ENCODE results near the gene VAPA.

VAPA gene

DNA sequence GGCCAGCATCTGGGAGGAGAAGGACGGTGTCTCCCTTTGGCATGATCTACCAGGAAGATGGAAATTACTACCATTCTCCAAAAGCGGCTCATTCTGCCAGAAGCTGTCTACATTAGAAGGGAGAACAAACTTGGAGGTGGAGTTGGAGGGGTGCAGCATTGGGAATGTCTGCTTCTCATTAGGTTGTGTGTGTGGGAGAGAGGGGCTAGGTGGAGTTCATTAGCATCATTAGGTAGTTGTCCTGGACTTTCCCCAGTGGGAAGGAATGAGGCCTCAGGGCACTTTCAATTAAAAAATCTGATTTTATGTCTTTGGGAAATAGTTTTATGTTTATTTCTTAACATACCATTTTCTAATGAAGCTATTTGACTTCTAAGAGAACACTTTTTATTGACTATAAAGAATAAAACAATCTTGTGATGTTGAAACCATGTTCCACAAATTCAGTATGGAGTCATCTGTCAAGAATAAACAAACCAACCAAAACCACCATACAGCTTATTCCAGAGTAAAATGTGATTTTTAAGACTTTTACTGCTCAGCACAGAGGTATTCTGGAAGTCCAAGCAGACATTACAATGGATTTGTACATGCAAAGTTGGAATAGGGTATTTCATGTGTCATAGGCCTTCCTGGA is 60.6 kb downstream of the VAPA start:
- Histone ChIP-seq H3K9me3 (ENCODE audit: insufficient read depth, low read depth, low read length) (peaks cover 9% of the 10 kb centered on the region), H3K4me2 (ENCODE audit: low read depth, low read length, poor library complexity, severe bottlenecking) (no peak overlapping the region)

DNA sequence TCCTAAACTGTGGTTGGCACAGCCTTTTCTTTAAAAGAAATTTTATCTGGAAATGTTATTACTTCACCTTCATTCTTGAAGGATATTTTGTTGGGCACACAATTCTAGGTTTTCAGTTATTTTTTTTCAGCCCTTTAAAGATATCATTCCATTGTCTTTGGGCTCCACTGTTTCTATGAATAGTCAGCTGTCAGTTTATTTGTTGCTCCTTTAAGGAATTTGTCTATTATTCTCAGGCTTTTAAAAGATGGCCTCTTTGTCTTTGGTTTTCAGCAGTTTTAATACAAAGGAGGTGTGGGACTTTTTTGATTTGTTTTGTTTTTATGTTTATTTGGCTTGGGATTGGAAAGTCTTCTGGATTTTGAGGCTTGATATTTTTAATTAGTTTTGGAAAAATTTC is 61.8 kb downstream of the VAPA start:
- Histone ChIP-seq H3K4me2 (ENCODE audit: low read depth, low read length, poor library complexity, severe bottlenecking) (no peak overlapping the region), H3K9me2 (replicated peaks; ENCODE audit: low read depth, low read length) (no peaks in the 10 kb centered on the region), H3K4me1 (ENCODE audit: insufficient read depth, low read length, poor library complexity, severe bottlenecking) (no peaks in the 10 kb centered on the region), H3K27me3 (ENCODE audit: insufficient read depth, low read length, poor library complexity, severe bottlenecking) (no peaks in the 10 kb centered on the region), H2AFZ (ENCODE audit: low read length) (no peak overlapping the region), H3F3A (ENCODE audit: low read depth) (no peaks in the 10 kb centered on the region), H3K79me2 (ENCODE audit: insufficient read depth, low read length) (no peaks in the 10 kb centered on the region), H3K36me3 (ENCODE audit: insufficient read depth, low read length) (no peaks in the 10 kb centered on the region), H3K4me3 (ENCODE audit: low read length, poor library complexity, severe bottlenecking) (no peak overlapping the region), H3K9me3 (ENCODE audit: insufficient read depth, low read depth, low read length) (peaks cover 9% of the 10 kb centered on the region), H4K20me1 (ENCODE audit: insufficient read depth, low read length, poor library complexity, severe bottlenecking) (no peaks in the 10 kb centered on the region), H3K9ac (ENCODE audit: low read depth, low read length, poor library complexity, severe bottlenecking) (no peak overlapping the region)
- TF ChIP-seq, protein P1, sequence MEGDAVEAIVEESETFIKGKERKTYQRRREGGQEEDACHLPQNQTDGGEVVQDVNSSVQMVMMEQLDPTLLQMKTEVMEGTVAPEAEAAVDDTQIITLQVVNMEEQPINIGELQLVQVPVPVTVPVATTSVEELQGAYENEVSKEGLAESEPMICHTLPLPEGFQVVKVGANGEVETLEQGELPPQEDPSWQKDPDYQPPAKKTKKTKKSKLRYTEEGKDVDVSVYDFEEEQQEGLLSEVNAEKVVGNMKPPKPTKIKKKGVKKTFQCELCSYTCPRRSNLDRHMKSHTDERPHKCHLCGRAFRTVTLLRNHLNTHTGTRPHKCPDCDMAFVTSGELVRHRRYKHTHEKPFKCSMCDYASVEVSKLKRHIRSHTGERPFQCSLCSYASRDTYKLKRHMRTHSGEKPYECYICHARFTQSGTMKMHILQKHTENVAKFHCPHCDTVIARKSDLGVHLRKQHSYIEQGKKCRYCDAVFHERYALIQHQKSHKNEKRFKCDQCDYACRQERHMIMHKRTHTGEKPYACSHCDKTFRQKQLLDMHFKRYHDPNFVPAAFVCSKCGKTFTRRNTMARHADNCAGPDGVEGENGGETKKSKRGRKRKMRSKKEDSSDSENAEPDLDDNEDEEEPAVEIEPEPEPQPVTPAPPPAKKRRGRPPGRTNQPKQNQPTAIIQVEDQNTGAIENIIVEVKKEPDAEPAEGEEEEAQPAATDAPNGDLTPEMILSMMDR (conservative IDR thresholded peaks at IDR 0.05; ENCODE audit: low read length) = no peak
- TF ChIP-seq EZH2phosphoT487 (IDR thresholded peaks at IDR 0.05; ENCODE audit: borderline replicate concordance) = no peak

More for the DNA sequence above, 60.6 kb downstream of the VAPA start:
- no peaks in the 10 kb centered on the region for H3F3A ChIP-seq (ENCODE audit: low read depth)
- no peak overlapping the region for H3K4me3 ChIP-seq (ENCODE audit: low read length, poor library complexity, severe bottlenecking)
- no peak overlapping the region for H3K9ac ChIP-seq (ENCODE audit: low read depth, low read length, poor library complexity, severe bottlenecking)
- H3K79me2 ChIP-seq (ENCODE audit: insufficient read depth, low read length) = no peaks in the 10 kb centered on the region
- TF ChIP-seq, protein P1 (conservative IDR thresholded peaks at IDR 0.05; ENCODE audit: low read length) = no peak
- TF ChIP-seq EZH2phosphoT487 (IDR thresholded peaks at IDR 0.05; ENCODE audit: borderline replicate concordance) = no peak
- no peak overlapping the region for H2AFZ ChIP-seq (ENCODE audit: low read length)
- no peaks in the 10 kb centered on the region for H3K4me1 ChIP-seq (ENCODE audit: insufficient read depth, low read length, poor library complexity, severe bottlenecking)
- no peaks in the 10 kb centered on the region for H3K27me3 ChIP-seq (ENCODE audit: insufficient read depth, low read length, poor library complexity, severe bottlenecking)
- no peaks in the 10 kb centered on the region for H3K9me2 ChIP-seq (replicated peaks; ENCODE audit: low read depth, low read length)
- no peaks in the 10 kb centered on the region for H4K20me1 ChIP-seq (ENCODE audit: insufficient read depth, low read length, poor library complexity, severe bottlenecking)
- H3K36me3 ChIP-seq (ENCODE audit: insufficient read depth, low read length) = no peaks in the 10 kb centered on the region

DNA sequence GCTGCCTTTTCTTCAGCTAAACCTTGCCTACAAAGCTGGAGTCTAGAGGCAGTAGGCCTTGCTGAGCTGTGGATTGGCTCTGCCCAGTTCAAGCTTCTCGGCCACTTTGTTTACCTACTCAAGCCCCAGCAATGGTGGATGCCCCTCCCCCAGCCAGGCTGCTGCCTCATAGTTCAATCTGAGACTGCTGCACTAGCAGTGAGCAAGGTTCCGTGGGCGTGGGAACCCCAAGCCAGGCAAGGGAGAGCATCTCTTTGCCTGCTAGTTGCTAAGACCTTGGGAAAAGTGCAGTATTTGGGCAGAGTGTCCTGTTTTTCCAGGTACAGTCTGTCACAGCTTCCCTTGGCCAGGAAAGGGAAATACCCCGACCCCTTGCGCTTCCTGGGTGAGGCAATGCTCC is 68.9 kb downstream of the VAPA start:
- Histone ChIP-seq H3K9ac (ENCODE audit: low read depth, low read length, poor library complexity, severe bottlenecking) (no peak overlapping the region), H3K4me3 (ENCODE audit: low read length, poor library complexity, severe bottlenecking) (no peak overlapping the region), H2AFZ (ENCODE audit: low read length) (no peak overlapping the region), H3K79me2 (ENCODE audit: insufficient read depth, low read length) (no peaks in the 10 kb centered on the region), H3K9me3 (ENCODE audit: insufficient read depth, low read depth, low read length) (no peaks in the 10 kb centered on the region), H3F3A (ENCODE audit: low read depth) (no peaks in the 10 kb centered on the region), H3K4me2 (ENCODE audit: low read depth, low read length, poor library complexity, severe bottlenecking) (no peak overlapping the region), H3K27me3 (ENCODE audit: insufficient read depth, low read length, poor library complexity, severe bottlenecking) (no peaks in the 10 kb centered on the region), H3K9me2 (replicated peaks; ENCODE audit: low read depth, low read length) (no peaks in the 10 kb centered on the region), H4K20me1 (ENCODE audit: insufficient read depth, low read length, poor library complexity, severe bottlenecking) (no peaks in the 10 kb centered on the region), H3K4me1 (ENCODE audit: insufficient read depth, low read length, poor library complexity, severe bottlenecking) (no peaks in the 10 kb centered on the region), H3K36me3 (ENCODE audit: insufficient read depth, low read length) (no peaks in the 10 kb centered on the region)
- TF ChIP-seq EZH2phosphoT487 (IDR thresholded peaks at IDR 0.05; ENCODE audit: borderline replicate concordance) = no peak
- TF ChIP-seq, protein P1 (conservative IDR thresholded peaks at IDR 0.05; ENCODE audit: low read length) = no peak

All from Loucy (cell line).